Measurements from ENCODE around the gene TEX22.

The TEX22 gene

GRCh38 chr14:105439179-105439578 lies 40.8 kb downstream of the TEX22 start:
- DNase-seq (ENCODE audit: low read depth in 2 of 2) = no peak

- no peak for DNase-seq (ENCODE audit: low read depth in 2 of 2)
These were observed 41.6 kb downstream of the TEX22 start for GRCh38 chr14:105439710-105440553.

DNA sequence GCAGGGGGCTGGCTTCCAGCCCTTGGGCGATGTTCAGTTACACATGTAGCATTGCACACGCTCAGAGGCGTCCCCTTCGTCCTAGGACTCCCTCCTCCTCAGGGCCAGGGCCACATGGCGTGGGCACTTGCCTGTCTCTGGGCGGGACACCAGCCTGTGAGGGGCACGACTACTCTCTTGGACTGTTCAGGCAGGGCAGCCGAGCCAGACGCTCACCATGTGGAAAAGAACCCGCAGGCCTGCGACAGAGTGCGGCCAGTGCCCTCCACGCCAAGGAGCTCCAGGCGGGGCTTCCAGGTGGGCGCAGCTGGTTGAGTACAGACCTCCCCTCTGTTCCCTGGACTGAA lies 42.2 kb downstream of the TEX22 start:
- DNase-seq (ENCODE audit: low read depth in 2 of 2) = no peak

DNA sequence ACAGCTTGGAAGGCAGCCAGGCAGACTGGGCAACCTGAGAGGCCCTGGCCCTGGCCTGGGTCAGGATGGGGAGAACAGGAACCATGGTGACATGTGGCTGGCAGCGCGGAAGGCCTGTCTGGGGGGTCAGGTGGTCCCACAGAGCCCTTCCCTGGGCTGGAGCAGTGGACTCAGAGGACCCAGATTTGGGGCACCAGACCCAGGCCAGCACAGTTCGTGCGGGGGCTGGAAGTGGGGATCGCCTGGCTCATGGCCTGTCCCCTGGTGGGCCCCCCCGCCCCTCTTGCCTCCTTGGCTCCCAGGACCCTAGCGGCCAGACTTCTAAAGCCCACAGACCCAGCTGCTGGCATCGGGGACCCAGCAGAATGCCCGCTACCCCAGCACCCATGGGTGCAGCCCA lies 42.7 kb downstream of the TEX22 start:
- no peak for DNase-seq (ENCODE audit: low read depth in 2 of 2)

- DNase-seq (ENCODE audit: low read depth in 2 of 2) = no peak
These were observed 43.8 kb downstream of the TEX22 start for GRCh38 chr14:105442125-105442524.

DNA sequence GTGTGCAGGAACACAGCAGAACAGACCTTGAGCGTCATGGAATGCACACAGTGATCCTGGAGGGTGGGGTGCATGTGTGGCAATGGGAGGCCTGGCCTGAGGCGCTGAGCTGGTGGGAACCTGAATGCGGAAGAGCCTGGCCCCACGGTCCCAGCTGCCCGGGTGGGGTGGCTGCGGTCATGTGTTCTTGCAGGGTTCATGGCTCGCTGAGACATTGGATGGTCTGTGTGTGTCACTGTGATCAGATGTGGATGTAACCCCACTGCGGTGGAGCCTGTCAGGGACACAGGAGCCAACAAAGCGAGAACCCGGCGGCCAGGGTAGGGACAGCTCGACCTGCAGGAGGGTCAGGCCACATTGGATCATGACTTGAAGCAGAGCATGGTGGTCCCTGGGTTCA lies 44.5 kb downstream of the TEX22 start:
- no peak for DNase-seq (ENCODE audit: low read depth in 2 of 2)

- no peak for DNase-seq (ENCODE audit: low read depth in 2 of 2)
These were observed 46.5 kb downstream of the TEX22 start for GRCh38 chr14:105444859-105445258.

DNA sequence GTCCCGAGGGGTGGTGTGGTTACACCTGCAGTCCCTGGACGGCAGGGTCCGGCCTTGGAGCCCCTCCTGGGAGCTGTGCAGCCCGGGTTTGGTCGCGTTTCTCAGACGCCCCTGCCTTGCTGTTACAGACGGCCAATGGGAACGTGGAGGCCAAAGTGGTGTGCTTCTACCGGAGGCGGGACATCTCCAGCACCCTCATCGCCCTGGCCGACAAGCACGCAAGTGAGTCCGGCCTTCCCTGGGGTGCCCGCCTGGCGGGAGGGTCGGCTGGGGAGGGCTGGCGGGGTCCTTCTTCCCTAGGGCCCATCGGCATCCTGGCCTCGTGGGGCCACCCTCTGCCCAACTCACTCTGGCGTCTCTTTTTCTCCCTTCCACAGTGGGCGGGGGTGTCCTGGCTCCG lies 47.0 kb downstream of the TEX22 start:
- DNase-seq (ENCODE audit: low read depth in 2 of 2) = no peak

- no peak for DNase-seq (ENCODE audit: low read depth in 2 of 2)
These were observed 47.8 kb downstream of the TEX22 start for GRCh38 chr14:105445901-105446845.

GRCh38 chr14:105446971-105447370 lies 48.6 kb downstream of the TEX22 start:
- DNase-seq (ENCODE audit: low read depth in 2 of 2) = no peak

DNA sequence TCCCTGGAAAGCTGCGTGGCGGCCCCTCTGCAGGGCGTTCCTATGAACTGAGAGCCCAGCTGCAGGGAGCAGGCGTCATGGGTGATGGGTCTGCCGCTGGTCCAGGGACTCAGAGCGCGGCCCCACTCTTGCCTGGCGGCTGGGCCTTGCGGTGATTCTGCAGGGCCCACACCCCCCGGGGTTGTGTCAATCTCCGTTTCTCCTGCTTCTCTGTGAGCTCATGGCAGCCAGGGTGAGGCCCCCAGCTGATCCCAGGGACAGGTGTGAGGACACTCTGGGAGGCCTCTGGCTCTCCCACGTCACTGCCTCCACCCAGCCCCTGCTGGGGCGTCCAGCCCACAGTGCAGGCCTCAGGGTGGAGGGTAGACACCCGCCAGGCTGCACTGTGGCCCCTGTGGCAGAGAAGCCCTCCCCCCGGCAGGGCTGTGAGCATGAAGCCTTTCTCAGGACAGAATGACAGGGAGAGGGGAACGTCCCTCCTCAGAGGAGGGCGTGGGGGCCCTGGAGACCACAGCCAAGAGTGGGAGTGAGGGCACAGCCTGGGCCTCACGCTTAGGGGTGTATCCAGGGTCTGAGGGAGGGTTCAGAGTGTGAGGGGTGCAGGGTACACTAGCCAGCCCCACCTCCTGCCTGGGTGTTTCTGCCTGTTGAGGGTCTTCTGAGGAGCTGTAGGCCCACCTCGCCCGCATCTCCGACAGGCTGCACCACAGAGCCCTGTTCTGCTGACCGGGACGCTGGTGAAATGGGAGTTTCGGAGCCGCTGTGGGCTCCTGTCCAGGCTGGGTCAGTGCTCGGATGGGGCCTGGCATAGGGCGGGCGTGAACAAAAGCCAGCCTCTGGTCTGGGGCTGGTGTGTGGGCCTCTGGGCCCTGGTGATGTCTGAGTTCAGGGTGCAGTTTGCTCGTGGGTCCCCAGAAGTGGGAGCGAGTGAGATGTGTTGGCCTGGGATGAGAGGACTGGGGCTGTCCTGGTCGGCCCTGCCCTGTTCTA lies 49.6 kb downstream of the TEX22 start:
- no peak for DNase-seq (ENCODE audit: low read depth in 2 of 2)

GRCh38 chr14:105448706-105449111 lies 50.4 kb downstream of the TEX22 start:
- peak; percentile 39 for DNase-seq (ENCODE audit: low read depth in 2 of 2)

DNA sequence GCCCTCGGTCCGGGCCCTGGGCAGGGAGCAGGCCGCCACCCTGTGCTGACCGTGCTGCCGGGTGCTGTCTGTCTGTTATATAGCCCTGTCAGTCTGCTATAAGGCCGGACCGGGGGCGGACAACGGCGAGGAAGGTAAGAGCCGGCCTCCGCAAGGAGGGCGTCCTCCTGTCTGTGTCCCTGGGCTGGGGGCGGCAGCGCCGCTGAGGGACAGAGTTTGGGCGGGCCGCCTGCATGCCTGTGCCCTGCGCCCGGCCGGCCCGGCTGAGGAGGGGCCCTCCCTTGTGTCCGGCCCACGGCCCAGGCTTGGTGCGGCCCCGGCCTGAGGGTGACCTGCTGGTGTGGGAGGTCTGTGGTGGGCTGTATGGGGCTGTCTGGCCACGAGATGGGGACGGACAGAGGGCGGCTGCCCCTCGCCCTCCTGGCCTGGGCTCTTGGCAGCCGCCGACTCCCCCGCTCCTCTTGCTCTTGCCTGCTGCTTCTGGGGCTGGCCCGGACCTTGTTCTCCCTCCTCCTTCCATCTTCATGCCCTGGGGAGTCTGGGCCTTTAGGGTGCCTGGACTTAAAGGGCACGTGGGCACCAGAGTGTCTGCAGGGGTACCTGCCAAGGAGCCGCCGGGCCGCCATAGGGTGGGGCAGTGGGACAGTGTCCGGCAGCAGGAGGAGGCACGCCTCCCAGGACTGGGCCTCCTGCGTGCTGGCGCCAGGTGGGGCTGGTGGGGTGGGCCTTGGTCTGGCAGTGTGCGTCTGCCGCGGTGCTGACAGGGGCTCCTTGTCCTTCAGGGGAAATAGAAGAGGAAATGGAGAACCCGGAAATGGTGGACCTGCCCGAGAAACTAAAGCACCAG lies 51.2 kb downstream of the TEX22 start:
- DNase-seq (ENCODE audit: low read depth in 2 of 2) = no peak

DNA sequence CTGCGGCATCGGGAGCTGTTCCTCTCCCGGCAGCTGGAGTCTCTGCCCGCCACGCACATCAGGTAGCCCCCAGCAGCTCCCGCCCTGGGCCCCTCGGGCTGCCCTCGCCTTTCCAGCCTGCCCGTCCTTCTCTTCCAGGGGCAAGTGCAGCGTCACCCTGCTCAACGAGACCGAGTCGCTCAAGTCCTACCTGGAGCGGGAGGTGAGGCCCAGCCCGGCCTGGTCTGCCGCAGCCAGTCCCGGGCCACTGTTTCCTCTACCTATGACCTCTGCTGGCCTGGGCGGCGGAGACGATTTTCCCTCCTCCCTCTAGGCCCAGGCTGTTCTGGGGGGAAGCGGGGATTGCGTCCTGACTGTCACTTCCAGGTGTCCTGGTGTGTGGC lies 51.8 kb downstream of the TEX22 start:
- DNase-seq (ENCODE audit: low read depth in 2 of 2) = no peak

DNA sequence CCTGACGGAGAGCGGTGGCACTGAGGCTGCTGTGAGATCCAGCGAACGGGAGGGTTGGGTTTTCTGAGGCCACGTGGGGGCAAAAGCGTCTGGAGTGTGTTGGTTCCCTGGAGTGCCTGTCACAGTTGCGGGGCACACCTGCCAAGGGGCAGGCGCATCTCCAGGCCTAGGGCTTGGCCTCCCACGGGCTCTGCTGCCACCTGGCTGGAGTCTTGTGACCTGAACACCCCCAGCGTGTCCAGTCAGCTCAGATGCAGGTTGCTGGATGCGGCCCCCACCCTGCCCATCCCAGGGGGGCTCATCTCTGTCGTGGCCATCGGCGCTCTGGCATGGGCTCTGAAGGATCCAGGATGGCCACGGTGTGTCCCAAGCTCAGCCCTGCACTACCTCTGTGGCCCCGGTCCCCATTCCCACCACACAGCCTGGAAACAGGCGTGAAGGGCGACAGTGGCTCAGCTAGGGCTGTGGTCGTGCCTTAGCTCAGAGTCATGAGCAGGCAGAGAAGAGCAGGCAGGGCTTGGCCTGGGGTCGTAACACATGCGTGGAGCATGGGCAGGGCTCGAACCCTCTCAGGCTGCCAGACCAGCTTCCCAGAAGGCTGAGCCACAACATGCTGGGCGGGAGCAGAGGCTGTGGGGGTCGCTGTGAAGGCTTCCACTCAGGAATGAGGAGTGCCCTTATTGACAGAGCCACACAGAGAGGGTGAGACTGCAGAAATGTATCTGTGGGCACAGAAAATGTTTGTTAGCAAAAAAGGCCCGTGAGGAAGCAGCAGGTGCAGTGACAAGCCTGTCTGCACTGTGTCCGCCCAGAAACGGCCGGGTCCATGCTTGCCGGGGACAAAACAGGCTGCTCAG lies 52.8 kb downstream of the TEX22 start:
- no peak for DNase-seq (ENCODE audit: low read depth in 2 of 2)

- DNase-seq (ENCODE audit: low read depth in 2 of 2) = no peak
These were observed 54.6 kb downstream of the TEX22 start for GRCh38 chr14:105452963-105453362.

DNA sequence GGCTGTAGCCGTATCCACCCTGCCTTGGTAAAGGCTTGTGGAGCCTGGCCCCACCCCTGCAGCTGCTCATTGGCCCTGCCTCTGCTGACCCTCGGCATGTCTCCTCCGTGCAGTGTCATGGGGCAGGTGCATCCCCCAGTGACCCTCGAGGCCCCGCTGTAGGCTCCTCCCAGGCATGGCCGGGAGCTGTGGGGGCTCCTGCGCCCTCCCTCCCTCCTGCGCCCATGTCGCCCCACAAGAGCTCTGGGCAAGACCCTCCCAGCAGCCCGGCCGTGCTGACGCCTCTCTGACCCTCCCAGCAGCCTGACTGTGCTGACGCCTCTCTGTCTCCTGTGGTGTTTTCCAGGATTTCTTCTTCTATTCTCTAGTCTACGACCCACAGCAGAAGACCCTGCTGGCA lies 55.5 kb downstream of the TEX22 start:
- no peak for DNase-seq (ENCODE audit: low read depth in 2 of 2)

DNA sequence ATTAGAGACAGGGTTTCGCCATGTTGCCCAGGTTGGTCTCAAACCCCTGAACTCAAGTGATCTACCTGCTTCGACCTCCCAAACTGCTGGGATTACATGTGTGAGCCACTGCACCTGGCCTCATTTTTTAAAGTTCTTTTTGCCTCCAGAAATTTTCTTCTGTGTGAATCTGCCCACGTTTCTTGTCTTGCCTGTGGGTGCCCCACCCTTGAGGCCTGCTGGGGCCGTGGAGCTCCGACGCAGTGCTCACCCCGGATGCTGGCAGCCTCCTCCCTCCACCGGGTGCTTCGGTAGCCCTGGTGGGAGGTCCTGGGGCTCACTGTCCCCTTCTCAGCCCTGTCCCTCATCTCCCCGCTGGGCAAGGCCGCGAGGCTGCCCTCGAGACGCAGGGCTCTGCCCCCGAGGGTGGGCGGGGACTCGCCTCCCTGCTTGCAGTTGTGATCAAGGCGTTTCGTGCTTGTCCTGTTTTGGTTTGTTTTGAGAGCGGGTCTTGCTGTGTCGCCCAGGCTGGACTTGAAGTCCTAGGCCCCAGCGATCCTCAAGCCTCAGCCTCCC lies 56.8 kb downstream of the TEX22 start:
- DNase-seq (ENCODE audit: low read depth in 2 of 2) = no peak
